Hypothalamus (tissue), 51 donors: Measurements from ENCODE around the gene IPO4.
A peak's percentile ranks its signal among the peaks of the same experiment; 100 is the strongest.

Experiments used
- DNase-seq, 51 donors: peaks; one replicate each; lab custom pipeline; 2025; lab: John Stamatoyannopoulos, UW

IPO4 gene

DNA sequence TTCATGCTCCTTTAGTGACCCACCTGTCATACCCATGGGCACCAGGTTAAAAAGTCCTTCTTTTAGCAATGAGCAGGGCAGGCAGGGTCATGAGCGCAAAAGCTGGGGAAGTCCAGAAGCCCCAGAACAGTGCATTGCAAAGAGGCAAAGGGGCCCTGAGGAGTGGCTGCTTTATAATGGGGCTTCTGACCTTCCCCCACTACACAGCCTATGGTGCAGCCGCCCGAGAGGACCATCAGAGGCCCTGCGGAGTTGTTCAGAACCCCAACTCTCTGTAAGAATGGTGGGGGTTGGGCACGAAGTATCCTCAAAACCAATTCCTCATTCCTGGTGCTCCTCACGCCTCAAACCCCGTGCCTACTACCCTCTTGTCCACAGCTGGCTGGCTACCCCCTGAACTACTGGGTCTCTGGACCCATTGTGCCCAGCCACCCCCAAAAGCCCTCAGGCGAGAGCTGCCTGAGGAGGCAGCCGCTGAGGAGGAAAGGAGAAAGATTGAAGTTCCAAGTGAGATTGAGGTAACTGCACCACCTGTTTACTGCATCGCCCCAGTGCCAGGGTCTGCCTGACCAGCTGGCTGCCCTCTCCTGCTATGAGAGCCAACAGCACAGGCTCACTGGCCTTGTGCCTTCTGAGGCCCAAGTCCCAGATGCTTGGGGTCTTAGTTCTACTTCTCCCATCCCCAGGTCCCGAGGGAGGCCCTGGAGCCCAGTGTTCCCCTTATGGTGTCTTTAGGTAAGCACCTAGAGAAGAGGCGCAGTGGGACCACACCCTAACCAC is 10.0 kb downstream of the IPO4 start:
- DNase-seq: no peak

DNA sequence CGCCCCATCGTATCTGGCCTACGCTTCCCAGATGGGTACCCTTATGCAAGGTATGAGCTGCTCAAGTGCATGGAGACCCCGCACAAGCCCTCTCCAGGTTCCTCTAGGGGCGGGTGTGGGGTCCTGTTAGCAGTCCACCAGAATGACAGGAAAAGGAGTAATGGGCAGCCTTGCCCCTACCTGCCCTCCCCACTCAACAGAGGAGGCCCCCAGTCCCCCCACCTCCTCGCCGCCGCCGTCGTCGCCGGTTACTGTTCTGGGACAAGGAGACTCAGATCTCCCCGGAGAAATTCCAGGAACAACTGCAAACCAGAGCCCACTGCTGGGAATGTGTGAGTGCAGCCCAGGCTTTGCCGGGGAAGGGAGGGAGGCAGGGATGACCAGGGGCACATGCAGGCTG is 10.7 kb downstream of the IPO4 start:
- no peak for DNase-seq

DNA sequence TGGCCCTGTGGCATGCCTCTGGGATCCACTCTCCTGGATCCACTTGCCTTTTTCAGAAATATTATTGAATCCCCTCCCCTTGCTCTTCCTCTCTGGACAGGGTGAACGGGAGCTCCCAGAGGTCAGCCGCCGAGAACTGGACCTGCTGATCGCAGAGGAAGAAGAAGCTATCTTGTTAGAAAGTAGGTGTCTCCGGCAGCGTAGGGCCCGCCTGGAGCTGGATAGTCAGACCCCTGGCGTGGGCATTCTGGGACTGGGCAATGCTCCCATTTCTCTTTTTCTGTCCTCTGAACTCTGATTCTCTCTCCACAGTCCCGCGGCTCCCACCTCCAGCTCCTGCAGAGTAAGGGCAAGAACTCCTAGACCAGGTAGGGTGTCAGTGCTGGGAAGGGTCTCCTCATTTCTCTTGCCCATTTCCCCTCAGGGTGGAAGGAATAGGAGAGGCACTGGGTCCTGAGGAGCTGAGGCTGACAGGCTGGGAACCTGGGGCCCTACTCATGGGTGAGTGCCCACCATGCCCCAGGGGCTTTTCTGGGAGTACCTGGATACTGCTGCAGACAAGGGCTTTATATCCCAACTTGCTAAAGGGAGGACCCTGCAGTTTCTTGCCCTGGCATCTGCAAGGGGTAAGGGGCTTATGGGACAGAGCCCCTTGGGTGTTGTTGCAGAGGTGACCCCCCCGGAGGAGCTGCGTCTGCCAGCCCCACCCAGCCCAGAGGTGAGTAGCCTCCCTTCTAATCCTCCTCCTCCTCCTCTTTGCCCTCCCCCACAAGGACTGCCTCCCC is 11.4 kb downstream of the IPO4 start:
- no peak for DNase-seq

DNA sequence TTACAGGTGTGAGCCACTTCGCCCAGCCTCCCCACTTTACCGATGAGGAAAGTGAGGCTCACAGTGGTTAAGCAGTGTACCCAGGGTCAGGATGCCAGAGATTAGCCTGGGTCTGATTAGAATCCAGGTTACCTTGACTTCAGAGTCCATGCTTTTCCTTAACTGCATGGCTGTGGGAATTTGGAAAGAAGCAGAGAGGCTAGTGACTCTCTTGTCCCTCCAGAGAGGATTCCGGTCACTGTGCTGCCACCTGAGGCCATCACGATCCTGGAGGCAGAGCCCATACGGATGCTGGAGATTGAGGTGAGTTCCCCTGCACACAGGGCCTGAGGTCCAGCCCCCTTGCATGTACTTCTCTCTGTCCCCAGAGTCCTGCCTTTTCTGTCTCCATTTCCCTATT is 12.0 kb downstream of the IPO4 start:
- no peak for DNase-seq

DNA sequence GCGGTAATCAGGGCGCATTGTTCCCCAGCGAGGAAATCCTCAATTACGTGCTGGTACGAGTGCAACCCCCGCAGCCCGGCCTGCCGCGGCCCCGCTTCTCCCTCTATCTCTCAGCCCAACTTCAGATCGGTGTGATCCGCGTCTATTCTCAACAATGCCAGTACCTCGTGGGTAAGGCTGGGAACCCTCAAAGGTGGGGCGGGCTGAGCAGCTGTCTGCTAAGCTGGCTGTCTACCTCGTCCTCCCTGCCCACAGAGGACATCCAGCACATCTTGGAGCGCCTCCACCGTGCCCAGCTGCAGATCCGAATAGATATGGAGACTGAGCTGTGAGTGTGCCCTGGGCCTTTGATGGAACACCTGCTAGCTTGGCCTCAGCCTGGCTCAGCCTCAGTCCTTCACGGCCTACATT is 15.7 kb downstream of the IPO4 start:
- DNase-seq: peak in 4 of 51 donors; percentile 16 to 41 (median 32)

DNA sequence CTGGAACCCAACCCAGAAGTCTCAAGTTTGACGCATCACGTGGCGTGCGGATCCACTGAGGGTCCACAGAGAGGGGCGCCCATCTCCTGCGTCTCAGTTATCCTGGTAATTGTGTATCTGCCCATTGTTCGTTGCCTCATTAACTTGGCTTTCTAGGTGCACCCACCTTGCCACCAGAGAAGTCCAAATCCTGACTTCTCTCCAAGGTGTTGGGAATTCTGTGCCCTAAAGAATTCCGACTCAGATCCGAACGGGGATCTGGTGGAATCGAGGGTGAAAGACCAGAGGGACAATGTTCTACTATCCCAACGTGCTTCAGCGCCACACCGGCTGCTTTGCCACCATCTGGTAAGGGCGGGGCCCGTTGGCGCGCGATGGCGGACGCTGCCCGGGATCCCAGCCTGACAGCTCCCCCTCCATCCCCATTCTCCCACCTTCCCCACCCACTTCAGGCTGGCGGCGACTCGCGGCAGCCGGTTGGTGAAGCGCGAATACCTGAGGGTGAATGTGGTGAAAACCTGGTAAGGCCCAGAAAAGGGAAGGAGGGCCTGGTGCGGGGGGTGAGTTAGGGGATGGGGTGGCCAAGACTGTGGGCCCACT is 16.3 kb downstream of the IPO4 start:
- DNase-seq: peak in 7 of 51 donors; percentile 12 to 51 (median 31)

DNA sequence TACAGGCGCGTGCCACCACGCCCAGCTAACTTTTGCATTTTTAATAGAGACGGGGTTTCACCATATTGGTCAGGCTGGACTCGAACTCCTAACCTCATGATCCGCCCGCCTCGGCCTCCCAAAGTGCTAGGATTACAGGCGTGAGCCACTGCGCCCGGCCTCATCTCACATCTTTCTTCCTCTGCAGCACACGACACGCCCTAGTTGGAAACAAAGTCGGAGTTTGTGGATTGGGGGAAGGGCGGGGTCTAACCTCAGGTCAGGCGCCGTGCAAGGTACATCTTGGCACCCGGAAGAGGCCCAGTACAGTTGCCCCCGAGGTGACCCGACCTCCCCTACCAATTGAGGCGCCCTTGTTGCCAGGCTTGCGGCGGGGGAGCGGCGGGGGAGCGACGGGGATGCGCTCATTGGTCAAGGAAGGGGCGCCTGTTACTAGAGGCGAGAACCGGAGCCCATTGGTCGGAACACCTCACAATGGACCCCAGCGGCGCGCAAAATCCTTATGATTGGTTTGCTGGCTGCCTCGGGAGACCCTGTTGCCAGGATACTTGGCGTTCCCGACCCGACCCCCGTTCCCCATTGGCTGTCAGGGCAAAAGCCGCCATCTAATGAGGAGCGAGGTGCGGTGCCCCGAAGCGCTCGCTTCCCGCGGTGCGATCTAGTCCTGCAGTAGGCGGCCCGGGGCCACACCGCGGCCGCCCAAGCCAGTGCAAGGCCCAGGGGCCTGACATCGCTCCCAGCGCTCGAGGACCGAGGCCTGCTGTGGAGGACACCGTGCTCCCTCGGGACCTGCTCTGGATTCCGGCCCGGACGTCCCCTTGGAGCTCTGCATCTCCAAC is 17.0 kb downstream of the IPO4 start, which contains the start of gene REC8:
TSS of gene REC8 (plus strand) at position 659 of the 839 bp plus-strand sequence. CDS start 473 bp downstream, outside the sequence.
- DNase-seq: peak; percentile 43 to 98 (median 90)

DNA sequence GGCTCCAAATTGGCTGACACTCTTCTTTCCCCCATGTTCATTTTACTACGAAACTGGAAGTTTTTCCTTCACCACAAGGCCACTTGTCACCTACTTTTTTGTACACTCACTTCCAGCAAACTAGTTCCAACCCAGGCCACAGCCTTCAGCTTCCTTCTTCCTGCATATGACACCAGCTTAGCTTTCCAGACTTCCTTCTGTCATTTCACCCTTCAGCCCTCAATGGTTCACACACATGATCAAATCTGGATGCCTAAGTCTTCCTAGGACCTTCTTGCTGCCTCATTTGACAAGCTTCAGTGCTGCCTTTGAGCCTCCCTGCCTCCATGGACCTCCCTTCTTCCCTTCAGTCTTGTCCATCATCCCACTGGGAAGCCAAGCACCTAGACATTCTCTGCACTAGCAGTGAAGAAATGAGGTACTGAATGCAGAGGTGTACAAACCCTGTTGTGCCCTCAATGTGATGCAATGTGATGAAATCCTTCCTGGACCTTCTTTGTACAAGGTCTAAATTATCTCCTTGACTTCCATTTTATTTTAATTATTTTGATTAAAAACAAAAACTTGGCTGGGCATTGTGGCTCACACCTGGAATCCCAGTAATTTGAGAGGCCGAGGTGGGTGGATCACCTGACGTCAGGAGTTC is 21.0 kb downstream of the IPO4 start:
- DNase-seq: no peak

DNA sequence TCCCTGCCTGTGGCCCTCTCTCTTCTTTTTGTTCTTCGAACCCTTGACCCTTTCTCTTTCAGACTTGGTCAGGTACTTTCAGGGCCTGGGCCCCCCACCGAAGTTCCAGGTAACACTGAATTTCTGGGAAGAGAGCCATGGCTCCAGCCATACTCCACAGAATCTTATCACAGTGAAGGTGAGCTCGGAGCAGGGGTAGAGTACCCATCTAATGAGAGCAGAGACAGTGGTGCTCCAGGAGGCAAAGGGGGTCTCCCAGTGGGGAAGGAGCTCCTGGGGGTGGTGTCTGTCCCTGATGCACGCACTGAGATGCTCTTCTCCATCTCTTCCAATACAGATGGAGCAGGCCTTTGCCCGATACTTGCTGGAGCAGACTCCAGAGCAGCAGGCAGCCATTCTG is 22.8 kb downstream of the IPO4 start:
- no peak for DNase-seq

DNA sequence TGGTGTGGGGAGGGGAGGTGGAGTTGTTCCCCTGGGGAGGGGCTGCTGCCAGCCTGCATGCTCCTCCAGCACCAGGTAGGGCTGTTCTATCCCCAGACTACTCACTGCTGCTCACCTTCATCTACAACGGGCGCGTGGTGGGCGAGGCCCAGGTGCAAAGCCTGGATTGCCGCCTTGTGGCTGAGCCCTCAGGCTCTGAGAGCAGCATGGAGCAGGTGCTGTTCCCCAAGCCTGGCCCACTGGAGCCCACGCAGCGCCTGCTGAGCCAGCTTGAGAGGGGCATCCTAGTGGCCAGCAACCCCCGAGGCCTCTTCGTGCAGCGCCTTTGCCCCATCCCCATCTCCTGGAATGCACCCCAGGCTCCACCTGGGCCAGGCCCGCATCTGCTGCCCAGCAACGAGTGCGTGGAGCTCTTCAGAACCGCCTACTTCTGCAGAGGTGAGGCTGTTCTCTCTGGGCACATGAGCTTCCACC is 24.1 kb downstream of the IPO4 start:
- no peak for DNase-seq

DNA sequence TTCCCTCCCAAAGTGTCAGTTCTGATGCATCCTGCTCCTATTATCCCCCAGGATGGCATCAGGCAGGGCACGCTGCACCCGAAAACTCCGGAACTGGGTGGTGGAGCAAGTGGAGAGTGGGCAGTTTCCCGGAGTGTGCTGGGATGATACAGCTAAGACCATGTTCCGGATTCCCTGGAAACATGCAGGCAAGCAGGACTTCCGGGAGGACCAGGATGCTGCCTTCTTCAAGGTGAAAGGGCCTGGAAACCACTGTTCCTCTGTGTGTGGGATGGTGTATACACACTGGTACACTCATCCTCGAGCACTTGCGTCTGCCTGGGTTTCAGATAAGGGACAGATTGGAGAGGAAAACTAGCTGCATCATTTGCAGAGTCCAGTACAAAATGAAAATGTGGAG is 26.5 kb downstream of the IPO4 start:
- DNase-seq: peak in 5 of 51 donors; percentile 8 to 24 (median 14)

DNA sequence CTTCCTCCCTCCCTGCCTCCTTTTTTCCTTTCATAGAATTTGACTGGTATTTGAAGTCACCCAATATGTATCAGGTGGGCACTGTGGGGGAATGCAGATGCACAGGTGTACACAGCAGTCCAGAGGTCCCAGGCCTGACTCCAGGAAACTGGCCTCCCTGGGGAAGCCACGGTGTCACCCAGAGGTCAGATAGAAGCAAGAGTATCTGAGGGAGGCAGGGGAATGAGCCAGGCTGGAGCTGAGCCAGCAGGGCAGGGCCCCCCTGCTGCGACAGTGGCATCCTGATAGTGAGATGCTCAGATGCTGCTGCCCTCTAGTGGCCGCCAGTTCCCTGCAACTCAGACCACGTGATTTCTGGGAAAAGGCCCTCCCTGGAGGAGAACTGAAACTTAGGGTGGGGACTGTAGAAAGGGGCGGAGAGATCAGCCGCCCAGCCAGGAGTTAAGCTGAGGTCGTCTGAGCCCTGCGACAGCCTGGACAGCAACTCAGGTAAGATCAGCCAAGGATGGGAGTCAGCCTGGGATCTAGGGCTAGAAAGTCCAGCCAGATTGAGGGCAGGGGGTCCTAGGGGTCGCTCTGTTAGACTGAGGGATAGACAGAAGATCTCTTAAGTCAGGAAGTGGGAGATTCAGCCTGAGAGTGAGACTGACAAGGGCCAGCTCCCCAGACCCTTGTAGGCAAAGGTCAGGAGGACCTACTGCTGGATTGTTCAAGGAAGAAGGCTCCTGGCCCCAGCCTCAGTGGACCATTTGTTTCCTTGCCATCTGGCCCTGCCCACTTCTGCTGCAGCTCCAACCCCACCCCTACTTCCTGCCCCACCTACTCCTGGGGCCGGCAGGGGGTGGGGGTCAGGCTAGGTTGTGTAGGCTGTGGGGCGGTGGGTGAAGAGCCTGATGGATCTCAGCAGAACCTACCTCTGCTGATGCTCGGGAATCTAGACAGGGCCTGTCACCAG is 27.5 kb downstream of the IPO4 start, which contains the start of gene IRF9:
TSS of gene IRF9 (plus strand) at position 416 of the 955 bp plus-strand sequence. CDS start 880 bp downstream, outside the sequence.
- DNase-seq: peak; percentile 68 to 99 (median 92)

DNA sequence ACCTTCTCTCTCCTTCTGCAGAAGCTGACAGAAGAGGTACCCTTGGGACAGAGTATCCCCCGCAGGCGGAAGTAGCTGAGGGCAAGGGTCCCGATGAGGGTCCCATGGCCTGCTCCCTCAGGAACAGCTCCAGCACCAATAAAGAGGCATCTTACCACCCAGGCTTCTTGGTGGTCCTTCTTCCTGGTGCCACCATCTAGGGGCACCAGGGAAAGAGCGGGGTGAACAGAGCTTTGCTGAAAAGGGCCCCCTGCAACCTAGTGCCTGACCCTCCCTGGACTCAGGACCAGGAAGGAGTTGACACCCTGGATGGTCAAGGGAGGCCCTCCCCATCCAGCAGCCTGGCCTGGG is 28.1 kb downstream of the IPO4 start:
- DNase-seq: no peak

DNA sequence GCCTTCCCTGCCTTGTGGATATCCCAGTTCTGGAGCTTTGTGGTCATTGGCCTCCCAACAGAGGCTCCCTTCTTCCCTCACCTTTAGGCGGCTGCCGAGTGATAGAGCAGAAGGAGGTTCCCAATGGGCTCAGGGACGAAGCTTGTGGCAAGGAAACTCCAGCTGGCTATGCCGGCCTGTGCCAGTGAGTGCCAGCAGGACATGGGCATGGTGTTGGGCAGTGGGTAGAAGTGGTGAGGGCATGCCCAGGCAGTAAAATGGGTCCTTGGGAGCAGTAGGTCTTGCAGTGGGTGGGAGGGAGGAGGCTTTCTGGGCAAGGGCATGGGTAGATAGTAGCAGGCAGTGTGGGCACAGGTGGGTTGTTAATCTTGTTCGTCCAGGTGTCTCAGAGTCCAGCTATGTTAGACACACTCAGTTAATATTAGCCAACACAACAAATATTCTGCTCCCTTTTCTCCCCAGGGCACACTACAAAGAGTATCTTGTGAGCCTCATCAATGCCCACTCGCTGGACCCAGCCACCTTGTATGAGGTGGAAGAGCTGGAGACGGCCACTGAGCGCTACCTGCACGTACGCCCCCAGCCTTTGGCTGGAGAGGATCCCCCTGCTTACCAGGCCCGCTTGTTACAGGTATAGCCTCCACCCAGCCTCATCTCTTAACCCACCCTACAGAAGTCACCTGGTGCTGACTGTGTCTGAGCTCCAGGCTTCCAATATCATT is 28.7 kb downstream of the IPO4 start:
- DNase-seq: no peak

DNA sequence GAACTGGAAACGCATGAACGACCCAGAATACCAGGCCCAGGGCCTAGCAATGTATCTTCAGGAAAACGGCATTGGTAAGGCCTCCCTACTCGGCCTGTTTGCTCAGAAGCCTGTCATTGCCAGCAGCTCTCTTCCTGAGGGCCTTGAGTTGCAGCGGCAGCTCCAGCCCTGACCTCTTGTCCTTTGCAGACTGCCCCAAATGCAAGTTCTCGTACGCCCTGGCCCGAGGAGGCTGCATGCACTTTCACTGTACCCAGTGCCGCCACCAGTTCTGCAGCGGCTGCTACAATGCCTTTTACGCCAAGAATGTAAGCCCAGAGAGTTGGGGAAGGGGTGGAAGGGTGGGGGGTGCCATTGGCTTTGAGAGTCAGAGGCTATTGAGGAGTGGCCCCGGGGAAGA is 31.3 kb downstream of the IPO4 start:
- DNase-seq: no peak

DNA sequence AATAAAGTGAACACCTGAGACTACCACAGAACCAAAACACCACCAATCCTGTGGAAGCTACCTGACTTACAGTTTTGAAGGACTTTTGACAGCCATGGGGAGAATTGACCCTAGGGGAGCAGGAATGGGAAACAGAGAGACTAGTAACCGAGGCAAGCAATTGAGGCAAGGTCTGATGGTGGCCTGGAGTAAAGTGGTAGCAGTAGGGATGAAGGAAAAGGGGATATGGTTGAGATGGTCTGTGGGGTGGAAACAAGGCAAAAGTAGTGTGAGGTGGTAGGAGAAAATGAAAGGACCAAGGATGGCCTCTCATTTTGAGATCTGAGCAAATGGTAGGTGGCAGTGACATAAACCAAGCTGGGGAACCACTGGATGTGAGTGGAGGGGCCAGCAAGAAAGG is 31.8 kb downstream of the IPO4 start:
- no peak for DNase-seq

DNA sequence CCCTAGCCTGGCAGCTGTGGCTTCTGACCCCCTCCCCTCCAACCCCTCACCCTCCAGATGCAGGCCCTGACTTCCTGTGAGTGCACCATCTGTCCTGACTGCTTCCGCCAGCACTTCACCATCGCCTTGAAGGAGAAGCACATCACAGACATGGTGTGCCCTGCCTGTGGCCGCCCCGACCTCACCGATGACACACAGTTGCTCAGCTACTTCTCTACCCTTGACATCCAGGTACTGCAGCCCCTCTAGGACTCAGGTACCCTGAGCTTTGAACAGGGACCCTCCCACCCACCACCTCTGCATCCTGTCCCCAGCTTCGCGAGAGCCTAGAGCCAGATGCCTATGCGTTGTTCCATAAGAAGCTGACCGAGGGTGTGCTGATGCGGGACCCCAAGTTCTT is 33.5 kb downstream of the IPO4 start:
- DNase-seq: no peak
